ENCODE data around the gene CDK5.
"Not testable (repeated sequence)": the region's sequence is repeated elsewhere in the genome, so short reads cannot be mapped to it uniquely, and the experiment has no call there.

The CDK5 gene

DNA sequence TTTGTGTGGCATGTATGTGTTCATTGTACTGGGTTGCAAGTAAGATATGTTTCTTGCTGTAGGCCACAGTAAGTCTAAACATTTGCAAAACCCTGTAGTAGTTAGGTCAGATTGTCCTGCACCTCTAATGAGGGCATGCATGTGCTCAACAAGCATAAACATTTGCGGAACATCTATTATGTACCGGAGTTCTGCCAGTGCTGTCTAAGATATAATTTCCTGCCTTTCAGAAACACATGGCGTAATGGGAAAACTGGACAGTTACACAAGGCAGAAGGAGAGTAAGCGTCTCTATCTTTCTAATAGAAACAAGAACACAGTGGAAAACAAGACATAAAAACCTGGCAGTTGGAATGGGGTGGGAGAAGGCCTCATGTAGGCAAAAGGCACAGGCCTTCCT, 26.7 kb downstream of the CDK5 start:
- Histone ChIP-seq H3K27ac (replicated peaks) (no peak overlapping the region), H3K4me3 (replicated peaks; ENCODE audit: insufficient read depth, low read length) (no peak overlapping the region), H3K27me3 (ENCODE audit: insufficient read depth, poor library complexity, severe bottlenecking) (no peaks in the 10 kb centered on the region)
- DNase-seq (ENCODE audit: low read depth in 1 of 2, low spot score in 1 of 2), result no peak
- TF ChIP-seq GABPA (IDR thresholded peaks at IDR 0.05; ENCODE audit: low read depth), result no peak
- TF ChIP-seq SPI1 (IDR thresholded peaks at IDR 0.05; ENCODE audit: borderline replicate concordance, low read depth), result no peak
- TF ChIP-seq CTCF (IDR thresholded peaks at IDR 0.05; ENCODE audit: insufficient read depth, low read length), result no peak
- TF ChIP-seq, protein P1, sequence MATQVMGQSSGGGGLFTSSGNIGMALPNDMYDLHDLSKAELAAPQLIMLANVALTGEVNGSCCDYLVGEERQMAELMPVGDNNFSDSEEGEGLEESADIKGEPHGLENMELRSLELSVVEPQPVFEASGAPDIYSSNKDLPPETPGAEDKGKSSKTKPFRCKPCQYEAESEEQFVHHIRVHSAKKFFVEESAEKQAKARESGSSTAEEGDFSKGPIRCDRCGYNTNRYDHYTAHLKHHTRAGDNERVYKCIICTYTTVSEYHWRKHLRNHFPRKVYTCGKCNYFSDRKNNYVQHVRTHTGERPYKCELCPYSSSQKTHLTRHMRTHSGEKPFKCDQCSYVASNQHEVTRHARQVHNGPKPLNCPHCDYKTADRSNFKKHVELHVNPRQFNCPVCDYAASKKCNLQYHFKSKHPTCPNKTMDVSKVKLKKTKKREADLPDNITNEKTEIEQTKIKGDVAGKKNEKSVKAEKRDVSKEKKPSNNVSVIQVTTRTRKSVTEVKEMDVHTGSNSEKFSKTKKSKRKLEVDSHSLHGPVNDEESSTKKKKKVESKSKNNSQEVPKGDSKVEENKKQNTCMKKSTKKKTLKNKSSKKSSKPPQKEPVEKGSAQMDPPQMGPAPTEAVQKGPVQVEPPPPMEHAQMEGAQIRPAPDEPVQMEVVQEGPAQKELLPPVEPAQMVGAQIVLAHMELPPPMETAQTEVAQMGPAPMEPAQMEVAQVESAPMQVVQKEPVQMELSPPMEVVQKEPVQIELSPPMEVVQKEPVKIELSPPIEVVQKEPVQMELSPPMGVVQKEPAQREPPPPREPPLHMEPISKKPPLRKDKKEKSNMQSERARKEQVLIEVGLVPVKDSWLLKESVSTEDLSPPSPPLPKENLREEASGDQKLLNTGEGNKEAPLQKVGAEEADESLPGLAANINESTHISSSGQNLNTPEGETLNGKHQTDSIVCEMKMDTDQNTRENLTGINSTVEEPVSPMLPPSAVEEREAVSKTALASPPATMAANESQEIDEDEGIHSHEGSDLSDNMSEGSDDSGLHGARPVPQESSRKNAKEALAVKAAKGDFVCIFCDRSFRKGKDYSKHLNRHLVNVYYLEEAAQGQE (IDR thresholded peaks at IDR 0.05; ENCODE audit: insufficient replicate concordance, low read depth), result no peak
- TF ChIP-seq POLR2AphosphoS5 (IDR thresholded peaks at IDR 0.05; ENCODE audit: low read depth), result no peak

DNA sequence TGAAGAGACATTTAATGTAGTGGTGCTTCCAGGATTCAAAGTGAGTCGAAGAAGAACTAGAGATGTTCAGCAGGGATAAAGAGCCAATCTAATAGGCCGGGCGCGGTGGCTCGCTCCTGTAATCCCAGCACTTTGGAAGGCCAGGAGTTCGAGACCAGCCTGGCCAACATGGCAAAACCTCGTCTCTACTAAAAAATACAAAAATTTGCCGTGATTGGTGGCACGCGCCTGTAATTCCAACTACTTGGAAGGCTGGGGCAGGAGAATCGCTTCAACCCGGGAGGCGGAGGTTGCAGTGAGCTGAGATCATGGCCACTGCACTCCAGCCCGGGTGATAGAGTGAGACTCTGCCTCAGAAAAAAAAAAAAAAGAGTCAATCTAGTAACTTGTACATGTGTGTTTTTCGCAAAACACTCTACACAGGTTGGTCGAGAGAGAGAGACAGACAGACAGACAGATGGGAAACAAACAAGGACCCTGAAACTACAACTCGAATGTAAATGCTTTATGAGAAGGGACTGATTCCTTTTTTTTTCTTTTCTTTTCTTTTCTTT, 28.7 kb downstream of the CDK5 start:
- DNase-seq (ENCODE audit: low read depth in 1 of 2, low spot score in 1 of 2), result no peak
- H3K4me3 ChIP-seq (replicated peaks; ENCODE audit: insufficient read depth, low read length), result peak overlapping the region; percentile 71
- peak overlapping the region; percentile 75 for H3K27ac ChIP-seq (replicated peaks)
- TF ChIP-seq SPI1 (IDR thresholded peaks at IDR 0.05; ENCODE audit: borderline replicate concordance, low read depth) (no peak), POLR2AphosphoS5 (IDR thresholded peaks at IDR 0.05; ENCODE audit: low read depth) (no peak), GABPA (IDR thresholded peaks at IDR 0.05; ENCODE audit: low read depth) (no peak), CTCF (IDR thresholded peaks at IDR 0.05; ENCODE audit: insufficient read depth, low read length) (no peak)
- TF ChIP-seq, protein P1 (IDR thresholded peaks at IDR 0.05; ENCODE audit: insufficient replicate concordance, low read depth), result no peak
- no peaks in the 10 kb centered on the region for H3K27me3 ChIP-seq (ENCODE audit: insufficient read depth, poor library complexity, severe bottlenecking)

DNA sequence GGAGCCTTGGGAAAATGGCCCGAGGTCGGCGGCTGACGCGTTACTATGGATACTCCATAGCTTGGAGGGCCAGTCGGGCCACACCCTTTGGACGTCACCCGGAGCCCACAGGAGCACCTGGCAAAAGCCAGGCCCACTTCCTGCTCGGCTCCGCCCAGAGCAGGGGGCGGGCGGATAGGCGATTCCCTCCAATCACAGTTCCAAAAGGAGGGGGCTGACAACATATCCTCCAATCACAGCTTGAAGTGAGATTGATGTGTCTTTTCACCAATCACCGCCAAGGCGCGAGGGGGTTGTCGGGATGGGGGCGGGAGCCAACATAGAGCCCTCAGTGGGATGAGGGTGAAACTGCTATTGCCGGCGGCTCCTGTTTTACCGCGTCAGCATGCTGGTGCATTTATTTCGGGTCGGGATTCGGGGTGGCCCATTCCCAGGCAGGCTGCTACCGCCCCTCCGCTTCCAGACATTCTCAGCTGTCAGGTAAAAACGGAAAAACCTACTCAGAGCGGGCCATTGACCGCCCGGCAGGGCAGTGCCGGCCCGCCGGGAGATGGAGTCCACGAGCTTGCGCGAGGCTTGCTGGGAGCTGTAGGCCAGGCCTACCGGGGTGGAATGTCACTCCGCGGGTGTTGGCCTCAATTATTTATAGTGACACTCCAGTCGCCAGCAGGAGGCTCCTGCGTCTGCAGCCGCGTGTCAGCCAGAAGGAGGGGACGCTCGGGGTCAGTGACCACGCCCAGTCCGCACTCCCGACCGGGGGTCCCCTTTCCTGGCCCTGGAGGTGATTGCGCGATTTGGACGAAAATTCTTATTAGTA, 29.4 kb downstream of the CDK5 start, which contains the start of gene ABCB8:
Gene ABCB8 (plus strand): TSS at position 320 of the 817 bp plus-strand sequence. CDS start 66 bp downstream, at position 386.
- Histone ChIP-seq H3K27me3 (ENCODE audit: insufficient read depth, poor library complexity, severe bottlenecking) (no peaks in the 10 kb centered on the region), H3K27ac (replicated peaks) (peak within 1 kb of the TSS; percentile 75), H3K4me3 (replicated peaks; ENCODE audit: insufficient read depth, low read length) (peak within 1 kb of the TSS; percentile 71)
- peak; percentile 98 to 99 for DNase-seq (ENCODE audit: low read depth in 1 of 2, low spot score in 1 of 2)
- TF ChIP-seq, protein P1 (IDR thresholded peaks at IDR 0.05; ENCODE audit: insufficient replicate concordance, low read depth), result no peak
- TF ChIP-seq POLR2AphosphoS5 (IDR thresholded peaks at IDR 0.05; ENCODE audit: low read depth) (no peak), SPI1 (IDR thresholded peaks at IDR 0.05; ENCODE audit: borderline replicate concordance, low read depth) (peak; percentile 57; the same call in 1 of the 2 replicates), CTCF (IDR thresholded peaks at IDR 0.05; ENCODE audit: insufficient read depth, low read length) (peak; percentile 13), GABPA (IDR thresholded peaks at IDR 0.05; ENCODE audit: low read depth) (no peak)

DNA sequence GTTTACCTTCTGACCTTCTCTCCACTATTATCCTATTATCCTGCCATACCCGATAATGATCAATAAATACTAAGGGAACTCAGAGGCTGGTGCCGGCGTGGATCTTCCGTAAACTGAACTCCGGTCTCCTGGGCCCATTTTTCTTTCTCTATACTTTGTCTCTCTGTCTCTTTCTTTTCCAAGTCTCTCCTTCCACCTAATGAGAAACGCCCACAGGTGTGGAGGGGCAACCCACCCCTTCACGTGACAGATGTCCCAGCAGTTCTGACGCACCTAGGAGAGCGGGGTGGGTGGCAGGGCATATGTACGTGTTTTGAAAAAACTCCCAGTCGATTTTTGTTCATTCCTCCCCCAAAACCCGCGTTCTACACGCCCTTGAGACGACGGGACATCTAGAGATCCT, 30.0 kb downstream of the CDK5 start:
- not testable (repeated sequence) for H3K27me3 ChIP-seq (ENCODE audit: insufficient read depth, poor library complexity, severe bottlenecking); DNase-seq (ENCODE audit: low read depth in 1 of 2, low spot score in 1 of 2)
- H3K4me3 ChIP-seq (replicated peaks; ENCODE audit: insufficient read depth, low read length), result peak overlapping the region; percentile 71
- H3K27ac ChIP-seq (replicated peaks), result peak overlapping the region; percentile 70

Data from HL-60 (cell line).